Measurements from ENCODE around the gene PTDSS2.

PTDSS2 gene

DNA sequence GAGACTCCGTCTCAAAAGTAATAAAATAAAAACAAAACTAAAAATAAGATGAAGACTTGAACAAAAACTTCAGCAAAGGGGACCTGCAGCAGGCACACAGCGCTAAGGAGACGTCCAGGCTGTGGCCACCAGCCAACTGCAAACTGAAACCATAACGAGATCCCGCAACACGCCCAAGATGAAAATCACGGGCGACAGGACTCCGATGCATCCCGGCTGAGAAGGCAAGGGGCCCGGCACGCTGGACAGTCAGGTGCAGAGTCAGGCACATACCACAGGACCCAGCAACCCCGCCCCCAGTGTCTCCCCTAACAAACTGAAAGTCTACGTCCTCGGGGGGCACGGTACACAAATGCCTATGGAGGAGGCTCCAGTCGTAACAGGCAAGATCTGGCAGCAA, 76.1 kb downstream of the PTDSS2 start:
- no peaks in the 10 kb centered on the region for H3K79me2 ChIP-seq (ENCODE audit: insufficient read depth, low read length)
- no peaks in the 10 kb centered on the region for H3K9me2 ChIP-seq (replicated peaks; ENCODE audit: low read depth, low read length)
- H4K20me1 ChIP-seq (ENCODE audit: insufficient read depth, low read length, poor library complexity, severe bottlenecking) = no peaks in the 10 kb centered on the region
- no peaks in the 10 kb centered on the region for H3K36me3 ChIP-seq (ENCODE audit: insufficient read depth, low read length)
- H3K4me3 ChIP-seq (ENCODE audit: low read length, poor library complexity, severe bottlenecking) = no peak overlapping the region
- no peak overlapping the region for H3K9ac ChIP-seq (ENCODE audit: low read depth, low read length, poor library complexity, severe bottlenecking)
- H3K4me1 ChIP-seq (ENCODE audit: insufficient read depth, low read length, poor library complexity, severe bottlenecking) = no peaks in the 10 kb centered on the region
- no peaks in the 10 kb centered on the region for H3F3A ChIP-seq (ENCODE audit: low read depth)
- TF ChIP-seq EZH2phosphoT487 (IDR thresholded peaks at IDR 0.05; ENCODE audit: borderline replicate concordance) = no peak
- no peaks in the 10 kb centered on the region for H3K27me3 ChIP-seq (ENCODE audit: insufficient read depth, low read length, poor library complexity, severe bottlenecking)
- no peak overlapping the region for H3K4me2 ChIP-seq (ENCODE audit: low read depth, low read length, poor library complexity, severe bottlenecking)
- H3K9me3 ChIP-seq (ENCODE audit: insufficient read depth, low read depth, low read length) = no peaks in the 10 kb centered on the region
- no peak overlapping the region for H2AFZ ChIP-seq (ENCODE audit: low read length)

DNA sequence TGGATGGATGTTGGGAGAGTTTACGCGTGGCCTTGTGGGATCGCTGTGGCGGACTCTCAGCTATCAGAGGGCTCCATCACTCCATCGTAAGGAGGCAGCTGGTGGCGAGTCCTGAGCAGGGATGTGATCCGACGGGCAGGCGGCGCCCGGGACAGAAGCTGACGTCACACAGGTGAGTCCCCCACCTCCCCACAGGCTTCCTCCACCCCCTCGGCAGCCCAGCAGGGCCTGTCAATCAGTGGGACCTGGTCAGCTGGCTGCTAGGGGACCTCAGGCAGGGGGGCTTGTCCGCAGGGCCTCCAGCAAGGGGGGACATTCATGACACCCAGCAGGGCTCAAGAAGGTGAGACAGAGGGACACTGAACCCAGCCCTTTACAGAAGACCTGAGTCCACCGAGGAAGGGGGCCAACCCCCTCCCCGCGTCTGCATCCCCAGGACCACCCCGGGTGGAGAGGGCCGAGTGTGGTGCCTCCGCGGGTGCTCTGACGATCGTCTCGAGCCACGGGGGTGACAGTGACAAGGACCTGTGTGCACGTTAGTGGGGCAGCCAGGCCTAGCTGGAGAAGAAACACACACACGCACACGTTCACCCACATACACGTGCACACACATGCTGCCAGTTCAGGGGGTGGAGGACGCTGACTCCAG, 78.2 kb downstream of the PTDSS2 start:
- Histone ChIP-seq H3K79me2 (ENCODE audit: insufficient read depth, low read length) (peaks cover under 1% of the 10 kb centered on the region; the same call in 1 of the 2 replicates), H3K36me3 (ENCODE audit: insufficient read depth, low read length) (peaks cover 4% of the 10 kb centered on the region; the same call in 1 of the 2 replicates), H3K9ac (ENCODE audit: low read depth, low read length, poor library complexity, severe bottlenecking) (no peak overlapping the region), H3K4me3 (ENCODE audit: low read length, poor library complexity, severe bottlenecking) (no peak overlapping the region), H3K9me3 (ENCODE audit: insufficient read depth, low read depth, low read length) (no peaks in the 10 kb centered on the region), H2AFZ (ENCODE audit: low read length) (no peak overlapping the region), H4K20me1 (ENCODE audit: insufficient read depth, low read length, poor library complexity, severe bottlenecking) (peaks cover 3% of the 10 kb centered on the region), H3F3A (ENCODE audit: low read depth) (no peaks in the 10 kb centered on the region), H3K9me2 (replicated peaks; ENCODE audit: low read depth, low read length) (no peaks in the 10 kb centered on the region), H3K27me3 (ENCODE audit: insufficient read depth, low read length, poor library complexity, severe bottlenecking) (no peaks in the 10 kb centered on the region), H3K4me1 (ENCODE audit: insufficient read depth, low read length, poor library complexity, severe bottlenecking) (no peaks in the 10 kb centered on the region), H3K4me2 (ENCODE audit: low read depth, low read length, poor library complexity, severe bottlenecking) (no peak overlapping the region)
- TF ChIP-seq, protein P1, sequence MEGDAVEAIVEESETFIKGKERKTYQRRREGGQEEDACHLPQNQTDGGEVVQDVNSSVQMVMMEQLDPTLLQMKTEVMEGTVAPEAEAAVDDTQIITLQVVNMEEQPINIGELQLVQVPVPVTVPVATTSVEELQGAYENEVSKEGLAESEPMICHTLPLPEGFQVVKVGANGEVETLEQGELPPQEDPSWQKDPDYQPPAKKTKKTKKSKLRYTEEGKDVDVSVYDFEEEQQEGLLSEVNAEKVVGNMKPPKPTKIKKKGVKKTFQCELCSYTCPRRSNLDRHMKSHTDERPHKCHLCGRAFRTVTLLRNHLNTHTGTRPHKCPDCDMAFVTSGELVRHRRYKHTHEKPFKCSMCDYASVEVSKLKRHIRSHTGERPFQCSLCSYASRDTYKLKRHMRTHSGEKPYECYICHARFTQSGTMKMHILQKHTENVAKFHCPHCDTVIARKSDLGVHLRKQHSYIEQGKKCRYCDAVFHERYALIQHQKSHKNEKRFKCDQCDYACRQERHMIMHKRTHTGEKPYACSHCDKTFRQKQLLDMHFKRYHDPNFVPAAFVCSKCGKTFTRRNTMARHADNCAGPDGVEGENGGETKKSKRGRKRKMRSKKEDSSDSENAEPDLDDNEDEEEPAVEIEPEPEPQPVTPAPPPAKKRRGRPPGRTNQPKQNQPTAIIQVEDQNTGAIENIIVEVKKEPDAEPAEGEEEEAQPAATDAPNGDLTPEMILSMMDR (conservative IDR thresholded peaks at IDR 0.05; ENCODE audit: low read length) = no peak
- no peak for TF ChIP-seq EZH2phosphoT487 (IDR thresholded peaks at IDR 0.05; ENCODE audit: borderline replicate concordance)

DNA sequence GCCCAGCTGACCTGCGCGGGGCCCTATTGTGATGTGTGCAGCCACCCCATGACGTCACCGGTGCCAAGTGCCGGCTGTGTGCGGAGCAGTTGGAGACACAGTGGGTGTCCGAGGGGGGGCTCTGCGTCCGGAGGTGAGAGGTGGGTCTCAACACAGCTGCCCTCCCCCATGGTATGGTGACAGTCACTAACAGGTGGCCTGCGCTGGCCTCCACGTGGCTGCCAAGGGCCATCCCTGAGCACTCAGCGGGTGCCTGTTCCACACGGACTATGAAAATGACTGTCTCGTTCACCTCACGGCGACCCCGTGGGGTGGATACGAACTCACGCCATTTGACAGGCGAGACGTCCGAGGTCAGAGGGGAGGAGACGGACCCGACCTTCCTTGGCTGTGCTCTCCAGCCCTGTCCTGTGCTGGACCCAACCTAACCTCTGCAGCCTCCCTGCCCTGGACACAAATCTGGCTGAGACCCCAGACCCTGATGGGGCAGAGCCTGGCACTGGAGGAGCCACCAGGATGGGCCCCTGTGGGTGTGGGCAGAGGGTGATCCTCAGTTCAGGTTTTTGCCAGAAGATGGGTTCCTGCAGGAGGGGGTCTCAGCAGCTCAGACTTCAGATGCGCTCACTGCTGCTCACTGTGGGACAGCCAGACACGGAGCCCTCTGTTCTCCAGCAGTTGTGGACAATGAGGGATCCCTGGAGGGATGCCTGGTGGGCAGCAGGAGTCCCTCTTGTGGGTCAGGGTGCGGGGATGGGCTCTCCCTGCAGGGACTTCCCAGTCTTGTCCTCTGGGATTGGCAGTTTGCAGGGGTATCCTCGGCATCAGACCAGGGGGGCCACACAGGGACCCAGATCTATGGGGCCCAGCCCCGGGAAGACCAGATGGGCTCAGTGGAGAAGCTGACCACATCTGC, 79.0 kb downstream of the PTDSS2 start:
- H3K4me3 ChIP-seq (ENCODE audit: low read length, poor library complexity, severe bottlenecking) = no peak overlapping the region
- no peaks in the 10 kb centered on the region for H3K9me2 ChIP-seq (replicated peaks; ENCODE audit: low read depth, low read length)
- H3K9ac ChIP-seq (ENCODE audit: low read depth, low read length, poor library complexity, severe bottlenecking) = no peak overlapping the region
- H3K27me3 ChIP-seq (ENCODE audit: insufficient read depth, low read length, poor library complexity, severe bottlenecking) = no peaks in the 10 kb centered on the region
- no peak for TF ChIP-seq EZH2phosphoT487 (IDR thresholded peaks at IDR 0.05; ENCODE audit: borderline replicate concordance)
- TF ChIP-seq, protein P1 (conservative IDR thresholded peaks at IDR 0.05; ENCODE audit: low read length) = no peak
- no peaks in the 10 kb centered on the region for H3F3A ChIP-seq (ENCODE audit: low read depth)
- peaks cover 8% of the 10 kb centered on the region for H3K79me2 ChIP-seq (ENCODE audit: insufficient read depth, low read length)
- peaks cover 4% of the 10 kb centered on the region; the same call in 1 of the 2 replicates for H3K36me3 ChIP-seq (ENCODE audit: insufficient read depth, low read length)
- no peak overlapping the region for H2AFZ ChIP-seq (ENCODE audit: low read length)
- no peak overlapping the region for H3K4me2 ChIP-seq (ENCODE audit: low read depth, low read length, poor library complexity, severe bottlenecking)
- peaks cover 10% of the 10 kb centered on the region for H4K20me1 ChIP-seq (ENCODE audit: insufficient read depth, low read length, poor library complexity, severe bottlenecking)
- no peaks in the 10 kb centered on the region for H3K9me3 ChIP-seq (ENCODE audit: insufficient read depth, low read depth, low read length)
- peaks cover 6% of the 10 kb centered on the region for H3K4me1 ChIP-seq (ENCODE audit: insufficient read depth, low read length, poor library complexity, severe bottlenecking)
